Tibial nerve (tissue), 4 donors: Measurements from ENCODE around the gene ASPDH. TPM values are rescaled to one million over a fixed set of nuclear protein-coding genes. Genes with fewer than 3 reads are reported as not detected.

Experiments
- DNase-seq, 2 donors: peaks; one replicate each; pipeline ENCODE4 v3.0.0-alpha.2; 2019; ENCODE audit warnings: low spot score in 2 of 2
- H3K27ac ChIP-seq, 4 donors: fragments of 200-600 bp; sonication (generic) in 3 of 4; one replicate each; pipeline ENCODE4 v1.5.1; 2017 to 2019; ENCODE audit warnings: mild to moderate bottlenecking in 1 of 4
- H3K27me3 ChIP-seq, 2 donors: fragments of 200-600 bp; sonication (generic) in 1 of 2; one replicate each; pipeline versions ENCODE4 v1.5.1 to v1.6.0; 2017 to 2019
- H3K36me3 ChIP-seq, 3 donors: fragments of 200-600 bp; sonication (generic); one replicate each; pipeline ENCODE4 v1.5.1; 2018 to 2019
- H3K4me1 ChIP-seq, 4 donors: fragments of 200-600 bp; sonication (generic) in 3 of 4; one replicate each; pipeline ENCODE4 v1.5.1; 2017 to 2019
- H3K4me3 ChIP-seq, 4 donors: fragments of 200-600 bp; sonication (generic) in 3 of 4; one replicate each; pipeline ENCODE4 v1.5.1; 2017 to 2019; ENCODE audit warnings: mild to moderate bottlenecking in 1 of 4, moderate library complexity in 1 of 4
- H3K9me3 ChIP-seq, 4 donors: fragments of 200-600 bp; sonication (generic) in 3 of 4; one replicate each; pipeline ENCODE4 v1.5.1; 2017 to 2019
- EP300 ChIP-seq, 2 donors: sonication (generic); formaldehyde crosslinking; IDR thresholded peaks; one replicate each; pipeline ENCODE4 v1.6.1; 2017; ENCODE audit warnings: antibody characterized with exemption in 2 of 2, mild to moderate bottlenecking in 1 of 2
- POLR2A ChIP-seq, 2 donors: fragments of 450-650 bp; IDR thresholded peaks; one replicate each; pipeline ENCODE4 v1.6.1; 2017; ENCODE audit warnings: antibody characterized with exemption in 2 of 2, mild to moderate bottlenecking in 2 of 2, moderate library complexity in 2 of 2
- WGBS, 2 donors: methylation state at CpG; one replicate each; pipeline ENCODE4 v1.1.5; 2018; 5-methylcytosine and 5-hydroxymethylcytosine counted together
- total RNA-seq, 4 donors: library from RNA; depleted of rRNA; stranded (reverse); fragments of >200 nt; gene quantifications; one replicate each; pipeline ENCODE4 v1.1.0, GENCODE V29; 2016
- TF ChIP-seq, protein P1 (sequence below), 5 experiments: fragments of 200-600 bp in 3 of 5; fragments of 450-650 bp in 2 of 5; sonication (generic) in 3 of 5; IDR thresholded peaks; one replicate each; pipeline ENCODE4 v1.5.1; 2016 to 2019; ENCODE audit warnings: antibody characterized with exemption in 5 of 5, mild to moderate bottlenecking in 3 of 5, moderate library complexity in 2 of 5

ASPDH gene
- total RNA-seq, 4 donors from 2014 or later: not detected

DNA sequence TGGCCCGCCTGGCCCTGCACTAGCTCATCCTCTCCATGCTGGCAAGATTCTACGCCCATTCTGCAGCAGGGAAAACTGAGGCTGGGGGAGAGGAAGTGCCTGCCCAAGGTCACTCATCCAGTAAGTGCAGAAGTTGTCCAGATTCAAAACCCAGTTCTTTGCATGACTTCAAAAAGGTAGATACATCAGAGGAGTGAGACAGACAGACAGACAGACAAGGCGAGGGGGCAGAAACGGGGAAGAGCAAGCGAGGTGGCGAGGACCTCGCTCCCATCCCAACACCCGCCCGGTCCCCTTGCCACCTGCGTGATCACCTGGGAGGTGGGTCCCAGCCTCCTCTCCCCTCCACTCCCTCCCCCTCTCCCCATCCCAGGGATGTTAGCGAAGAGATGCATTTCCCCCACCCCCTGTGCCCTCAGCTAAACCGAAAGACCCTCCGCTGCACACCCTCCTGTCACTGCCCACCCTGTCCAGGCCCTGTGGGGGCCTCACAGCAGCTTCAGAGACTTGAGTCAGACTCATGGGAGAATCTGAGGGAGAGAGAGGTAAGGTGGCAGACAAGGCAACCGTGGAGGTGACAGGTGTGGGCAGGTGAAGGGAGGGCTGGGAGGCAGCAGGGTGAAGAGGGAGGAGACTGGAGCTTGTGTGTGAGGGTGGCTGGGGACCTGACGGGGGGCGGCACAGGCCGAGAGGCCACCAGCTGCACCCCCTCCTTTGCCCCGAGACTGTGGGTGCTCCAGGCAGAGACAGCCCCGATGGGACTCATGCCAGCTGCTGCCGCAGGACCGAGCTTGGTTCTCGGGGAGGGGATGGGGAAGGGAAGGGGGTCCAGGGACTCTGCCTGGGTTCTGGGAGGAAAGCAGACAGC lies 35.6 kb upstream of the ASPDH start:
- WGBS, 2 donors: 82% methylated on average over 22 of the region's 22 CpGs
- no peak overlapping the region for H3K27ac ChIP-seq

DNA sequence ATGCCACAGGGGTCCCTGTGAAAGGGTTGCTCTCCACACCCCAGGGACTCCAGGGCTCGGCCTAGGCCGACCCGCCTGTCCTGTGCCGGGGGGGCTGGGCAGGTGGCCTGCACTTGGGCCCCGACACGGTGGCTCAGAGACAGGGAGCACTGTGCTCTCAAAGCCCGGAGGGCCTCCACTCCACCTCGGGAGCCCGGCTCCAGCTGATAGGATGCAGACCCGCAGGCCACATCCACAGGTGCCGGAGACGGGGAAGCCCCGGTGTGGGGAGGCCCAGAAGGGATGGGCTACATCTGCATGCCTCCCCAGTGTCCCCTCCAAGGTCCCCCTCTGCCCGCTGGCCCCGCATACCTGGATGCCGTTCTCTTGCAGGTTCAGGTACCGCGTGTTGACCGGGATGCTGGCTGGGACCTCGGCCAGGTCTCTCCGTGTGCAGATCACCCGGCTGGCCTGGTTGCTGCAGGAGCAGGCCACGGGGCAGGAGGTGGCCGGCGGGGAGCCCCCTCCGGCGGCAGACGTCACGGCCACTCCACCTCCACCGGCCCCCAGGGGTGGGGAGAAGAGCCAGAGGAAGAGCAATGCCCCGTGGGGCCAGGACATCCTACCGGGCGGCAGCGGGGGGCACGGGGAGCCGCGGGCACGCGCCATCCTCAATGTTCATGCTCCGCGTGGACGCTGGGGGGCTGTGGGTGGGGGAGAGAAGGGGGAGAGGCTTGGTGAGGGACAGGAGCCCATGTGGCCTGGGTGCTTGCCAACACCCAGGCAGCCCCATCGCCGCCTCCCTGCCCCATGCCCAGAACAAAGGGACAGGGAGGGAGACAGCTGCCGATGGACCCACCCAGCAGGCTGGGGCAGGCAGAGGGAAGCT lies 34.7 kb upstream of the ASPDH start:
- WGBS, 2 donors: 79 to 81% methylated on average over 15 to 35 of the region's 45 CpGs
- peaks cover 0 to 13% (median 0%) of the 10 kb centered on the region in 4 donors for H3K4me1 ChIP-seq
- H3K9me3 ChIP-seq: no peaks in the 10 kb centered on the region
- no peak overlapping the region for H3K4me3 ChIP-seq
- no peak for DNase-seq
- no peaks in the 10 kb centered on the region for H3K36me3 ChIP-seq
- H3K27me3 ChIP-seq: peaks cover 0 to 54% of the 10 kb centered on the region in 2 donors
- no peak overlapping the region for H3K27ac ChIP-seq
- TF ChIP-seq, protein P1, sequence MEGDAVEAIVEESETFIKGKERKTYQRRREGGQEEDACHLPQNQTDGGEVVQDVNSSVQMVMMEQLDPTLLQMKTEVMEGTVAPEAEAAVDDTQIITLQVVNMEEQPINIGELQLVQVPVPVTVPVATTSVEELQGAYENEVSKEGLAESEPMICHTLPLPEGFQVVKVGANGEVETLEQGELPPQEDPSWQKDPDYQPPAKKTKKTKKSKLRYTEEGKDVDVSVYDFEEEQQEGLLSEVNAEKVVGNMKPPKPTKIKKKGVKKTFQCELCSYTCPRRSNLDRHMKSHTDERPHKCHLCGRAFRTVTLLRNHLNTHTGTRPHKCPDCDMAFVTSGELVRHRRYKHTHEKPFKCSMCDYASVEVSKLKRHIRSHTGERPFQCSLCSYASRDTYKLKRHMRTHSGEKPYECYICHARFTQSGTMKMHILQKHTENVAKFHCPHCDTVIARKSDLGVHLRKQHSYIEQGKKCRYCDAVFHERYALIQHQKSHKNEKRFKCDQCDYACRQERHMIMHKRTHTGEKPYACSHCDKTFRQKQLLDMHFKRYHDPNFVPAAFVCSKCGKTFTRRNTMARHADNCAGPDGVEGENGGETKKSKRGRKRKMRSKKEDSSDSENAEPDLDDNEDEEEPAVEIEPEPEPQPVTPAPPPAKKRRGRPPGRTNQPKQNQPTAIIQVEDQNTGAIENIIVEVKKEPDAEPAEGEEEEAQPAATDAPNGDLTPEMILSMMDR (IDR thresholded peaks at IDR 0.05): no peak
- no peak for TF ChIP-seq POLR2A (IDR thresholded peaks at IDR 0.05)
- no peak for TF ChIP-seq EP300 (IDR thresholded peaks at IDR 0.05)

More for the DNA sequence above, 35.6 kb upstream of the ASPDH start:
- no peak for TF ChIP-seq EP300 (IDR thresholded peaks at IDR 0.05)
- TF ChIP-seq POLR2A (IDR thresholded peaks at IDR 0.05): no peak
- TF ChIP-seq, protein P1 (IDR thresholded peaks at IDR 0.05): no peak
- H3K9me3 ChIP-seq: no peaks in the 10 kb centered on the region
- H3K27me3 ChIP-seq: peaks cover 0 to 62% of the 10 kb centered on the region in 2 donors
- H3K4me1 ChIP-seq: peaks cover 0 to 13% (median 0%) of the 10 kb centered on the region in 4 donors
- DNase-seq: no peak
- no peak overlapping the region for H3K4me3 ChIP-seq
- no peaks in the 10 kb centered on the region for H3K36me3 ChIP-seq

DNA sequence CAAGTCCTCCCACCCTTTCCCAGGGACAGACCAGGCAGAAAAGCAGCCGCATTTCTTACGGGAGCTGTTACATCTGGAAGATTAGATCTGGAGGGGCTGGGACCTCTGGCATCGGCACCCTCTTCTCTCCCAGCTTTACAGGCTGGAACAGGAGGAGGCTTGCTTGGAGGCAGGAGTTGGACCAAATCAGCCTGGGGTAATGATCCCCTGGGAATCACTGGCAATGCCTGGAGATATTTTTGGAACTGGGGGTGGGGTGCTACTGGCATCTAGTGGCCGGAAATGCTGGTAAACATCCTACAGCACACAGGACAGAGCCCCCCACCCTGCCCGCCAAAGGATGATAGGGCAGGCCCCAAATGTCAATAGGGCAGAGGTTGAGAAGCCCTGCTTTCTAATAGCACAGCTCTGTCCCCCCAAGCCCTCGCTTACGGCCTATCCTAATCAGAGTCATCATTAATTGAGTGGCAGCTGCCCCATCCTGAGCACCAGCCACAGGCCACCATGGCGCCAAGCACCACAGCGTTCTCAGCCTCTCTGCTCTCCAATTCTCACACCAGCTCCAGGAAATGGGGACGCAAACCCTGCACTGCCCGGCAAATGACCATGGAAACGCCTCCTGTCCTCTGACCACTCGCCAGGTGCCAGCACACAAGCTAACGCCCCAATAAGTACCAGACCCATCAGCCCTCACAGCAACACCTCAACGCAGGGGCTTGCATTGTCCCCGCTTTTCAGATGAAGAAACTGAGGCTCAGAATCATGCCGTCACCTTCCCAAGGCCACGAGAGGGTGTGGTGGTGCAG lies 33.9 kb upstream of the ASPDH start:
- Histone ChIP-seq H3K27ac (no peak overlapping the region), H3K9me3 (no peaks in the 10 kb centered on the region), H3K27me3 (peaks cover 0 to 45% of the 10 kb centered on the region in 2 donors), H3K36me3 (no peaks in the 10 kb centered on the region), H3K4me1 (peaks cover 0 to 13% (median 0%) of the 10 kb centered on the region in 4 donors), H3K4me3 (no peak overlapping the region)
- DNase-seq: no peak
- WGBS, 2 donors: 59 to 66% methylated on average over 17 to 18 of the region's 18 CpGs
- TF ChIP-seq POLR2A (IDR thresholded peaks at IDR 0.05): no peak
- TF ChIP-seq EP300 (IDR thresholded peaks at IDR 0.05): no peak
- TF ChIP-seq, protein P1 (IDR thresholded peaks at IDR 0.05): no peak

DNA sequence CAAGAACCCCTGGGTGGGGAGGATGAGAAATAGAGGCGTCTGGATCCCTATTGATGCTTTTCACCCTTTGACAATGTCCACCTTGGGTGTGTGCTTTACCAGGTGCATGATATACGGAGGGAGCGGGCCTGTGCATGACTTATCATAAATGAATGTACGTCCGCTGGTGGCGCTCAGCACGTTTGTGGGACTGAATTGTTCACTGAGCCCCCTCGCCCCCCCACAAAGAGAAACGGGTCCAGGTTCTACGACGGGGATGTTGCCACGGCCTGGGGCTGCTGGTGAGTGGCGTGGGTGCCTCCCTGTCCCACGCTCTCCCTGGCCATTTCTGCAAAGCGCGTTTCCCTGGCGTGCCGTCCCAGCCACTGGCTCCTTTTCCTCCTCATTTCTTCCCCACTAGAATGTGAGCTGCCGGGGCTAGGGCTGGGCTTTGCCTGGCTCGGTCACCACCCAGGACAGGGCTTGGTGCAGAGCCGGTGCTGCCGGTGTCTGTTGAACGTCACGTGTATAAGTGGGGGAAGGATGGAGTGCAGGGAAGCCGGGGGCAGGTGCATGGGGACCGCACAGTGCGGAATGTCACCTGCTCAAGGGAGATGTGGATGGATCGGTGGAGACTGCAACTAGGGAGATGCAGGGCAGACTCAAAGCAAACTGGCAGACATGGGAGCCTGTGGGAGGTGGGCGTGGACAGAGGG lies 33.0 kb upstream of the ASPDH start:
- H3K27ac ChIP-seq: no peak overlapping the region

More for the DNA sequence above, 33.0 kb upstream of the ASPDH start:
- DNase-seq: no peak
- Histone ChIP-seq H3K9me3 (no peaks in the 10 kb centered on the region), H3K4me3 (no peak overlapping the region), H3K36me3 (no peaks in the 10 kb centered on the region), H3K27me3 (peaks cover 0 to 36% of the 10 kb centered on the region in 2 donors), H3K4me1 (peaks cover 0 to 8% (median 0%) of the 10 kb centered on the region in 4 donors)
- 72 to 78% methylated on average over 29 of the region's 29 CpGs for WGBS, 2 donors
- TF ChIP-seq, protein P1 (IDR thresholded peaks at IDR 0.05): no peak
- TF ChIP-seq EP300 (IDR thresholded peaks at IDR 0.05) (no peak), POLR2A (IDR thresholded peaks at IDR 0.05) (no peak)
